Stimulated activated CD8-positive, alpha-beta memory T cell treated with anti-CD3 and anti-CD28 coated beads, Interleukin-4, amount 100 ng/mL, for 1 hour (primary cell): ENCODE data around the gene SASS6.
"Not testable (repeated sequence)": the region's sequence is repeated elsewhere in the genome, so short reads cannot be mapped to it uniquely, and the experiment has no call there.

Experiments used
- DNase-seq, 2 donors: peaks; one replicate each; pipeline ENCODE4 v3.0.0-alpha.2; 2020; ENCODE audit warnings: low read depth in 2 of 2, low spot score in 1 of 2

The SASS6 gene

GRCh38 chr1:100050139-100050538 lies 82.6 kb downstream of the SASS6 start:
- DNase-seq: no peak

GRCh38 chr1:100047235-100047708 lies 85.5 kb downstream of the SASS6 start:
- not testable (repeated sequence) for DNase-seq

- DNase-seq: no peak
Measured at GRCh38 chr1:100045206-100045605, 87.5 kb downstream of the SASS6 start.

GRCh38 chr1:100039591-100039990 lies 93.1 kb downstream of the SASS6 start:
- no peak for DNase-seq

- peak; percentile 28 to 45 for DNase-seq
Measured at GRCh38 chr1:100038660-100039287, 94.0 kb downstream of the SASS6 start.

GRCh38 chr1:100037927-100038659 lies 94.6 kb downstream of the SASS6 start:
- peak; percentile 76 to 77 for DNase-seq

GRCh38 chr1:100037656-100037926 lies 95.1 kb downstream of the SASS6 start:
- no peak for DNase-seq

- no peak for DNase-seq
Measured at GRCh38 chr1:100036718-100037655, 95.7 kb downstream of the SASS6 start.

- DNase-seq: no peak
Measured at GRCh38 chr1:100035214-100035613, 97.5 kb downstream of the SASS6 start.

GRCh38 chr1:100034470-100034869 lies 98.3 kb downstream of the SASS6 start:
- no peak for DNase-seq
